CD14-positive monocyte (primary cell): Measurements from ENCODE around the gene TNIP1. TPM values are rescaled to one million over a fixed set of nuclear protein-coding genes. Genes with fewer than 3 reads are reported as not detected.

Source experiments
- DNase-seq, 3 donors: peaks; one replicate each; pipeline ENCODE4 v3.0.0-alpha.2; 2011 to 2022
- H2AFZ ChIP-seq: 2 replicates; pipeline ENCODE4 v1.6.0; 2012; ENCODE audit warnings: mild to moderate bottlenecking, low read depth, low read length, inconsistent platforms; ENCODE audit not compliant: insufficient read depth, poor library complexity, severe bottlenecking
- H3K27ac ChIP-seq, 2 donors: 1 replicate in 1 of 2; 2 replicates in 1 of 2; pipeline ENCODE4 v1.5.1; 2012 to 2013; ENCODE audit warnings: low read length in 2 of 2, control low read depth in 1 of 2, inconsistent platforms in 1 of 2, low read depth in 1 of 2, mild to moderate bottlenecking in 1 of 2
- H3K27me3 ChIP-seq, 2 donors: one replicate each; pipeline versions ENCODE4 v1.6.0 to v1.6.1; 2011 to 2013; ENCODE audit warnings: low read length in 2 of 2; ENCODE audit not compliant: control insufficient read depth in 2 of 2, insufficient read depth in 2 of 2
- H3K36me3 ChIP-seq, 2 donors: replicated peaks in 1 of 2; 1 replicate in 1 of 2; 2 replicates in 1 of 2; pipeline versions ENCODE4 v1.5.1 to v1.6.1; 2012 to 2013; ENCODE audit warnings: low read length in 2 of 2, control low read depth in 1 of 2, inconsistent platforms in 1 of 2, mild to moderate bottlenecking in 1 of 2; ENCODE audit not compliant: insufficient read depth in 2 of 2, control insufficient read depth in 1 of 2
- H3K4me1 ChIP-seq, 2 donors: 1 replicate in 1 of 2; 2 replicates in 1 of 2; pipeline versions ENCODE4 v1.5.1 to v1.6.1; 2012 to 2013; ENCODE audit warnings: low read length in 2 of 2, control low read depth in 1 of 2, inconsistent platforms in 1 of 2, mild to moderate bottlenecking in 1 of 2, moderate library complexity in 1 of 2; ENCODE audit not compliant: insufficient read depth in 2 of 2, control insufficient read depth in 1 of 2
- H3K4me2 ChIP-seq: replicated peaks from 2 replicates; pipeline ENCODE3; 2012; ENCODE audit warnings: low read length, moderate library complexity, mild to moderate bottlenecking; ENCODE audit not compliant: poor library complexity, severe bottlenecking; ENCODE audit errors: extremely low read depth
- H3K4me3 ChIP-seq, 3 experiments: fragments of 200-600 bp in 1 of 3; sonication (generic) in 1 of 3; replicated peaks in 1 of 3; 1 replicate in 2 of 3; 2 replicates in 1 of 3; pipeline ENCODE4 v1.5.1; 2011 to 2013; ENCODE audit warnings: low read length in 3 of 3, mild to moderate bottlenecking in 3 of 3, control low read depth in 2 of 3, low read depth in 2 of 3, inconsistent platforms in 1 of 3, moderate library complexity in 1 of 3
- H3K79me2 ChIP-seq: 2 replicates; pipeline ENCODE4 v1.6.0; 2012; ENCODE audit warnings: mild to moderate bottlenecking, control low read depth, inconsistent platforms, low read length, moderate library complexity; ENCODE audit not compliant: insufficient read depth
- H3K9ac ChIP-seq: 2 replicates; pipeline ENCODE4 v1.6.0; 2017; ENCODE audit warnings: low read length, mild to moderate bottlenecking; ENCODE audit not compliant: insufficient read depth, poor library complexity, severe bottlenecking
- H3K9me3 ChIP-seq, 2 donors: replicated peaks in 1 of 2; 1 replicate in 1 of 2; 2 replicates in 1 of 2; pipeline versions ENCODE4 v1.5.1 to v1.6.1; 2012 to 2013; ENCODE audit warnings: low read length in 2 of 2, control low read depth in 1 of 2; ENCODE audit not compliant: control insufficient read depth in 1 of 2, insufficient read depth in 1 of 2
- H4K20me1 ChIP-seq: 2 replicates; pipeline ENCODE4 v1.6.0; 2012; ENCODE audit warnings: mild to moderate bottlenecking, low read length, control low read depth, moderate library complexity; ENCODE audit not compliant: insufficient read depth
- H3K27ac Mint-ChIP-seq, 7 donors: one replicate each; pipeline ENCODE4 v1.8.0; 2020; ENCODE audit warnings: mild to moderate bottlenecking in 7 of 7, mixed read lengths in 7 of 7, moderate library complexity in 6 of 7, inconsistent platforms in 2 of 7
- H3K27me3 Mint-ChIP-seq, 3 donors: one replicate each; pipeline ENCODE4 v1.8.0; 2021 to 2022; ENCODE audit warnings: low read depth in 3 of 3, mild to moderate bottlenecking in 3 of 3, mixed read lengths in 3 of 3, moderate library complexity in 3 of 3, inconsistent platforms in 1 of 3
- H3K36me3 Mint-ChIP-seq, 2 donors: one replicate each; pipeline ENCODE4 v1.8.0; 2020; ENCODE audit warnings: mixed read lengths in 2 of 2, inconsistent platforms in 1 of 2, mild to moderate bottlenecking in 1 of 2
- H3K4me1 Mint-ChIP-seq: one replicate; pipeline ENCODE4 v1.8.0; 2020; ENCODE audit warnings: mild to moderate bottlenecking, mixed read lengths
- H3K4me3 Mint-ChIP-seq, 2 donors: one replicate each; pipeline ENCODE4 v1.8.0; 2020; ENCODE audit warnings: mild to moderate bottlenecking in 2 of 2, mixed read lengths in 2 of 2, moderate library complexity in 1 of 2
- H3K9me3 Mint-ChIP-seq, 7 donors: one replicate each; pipeline ENCODE4 v1.8.0; 2020 to 2022; ENCODE audit warnings: mixed read lengths in 7 of 7, mild to moderate bottlenecking in 6 of 7, moderate library complexity in 6 of 7, inconsistent platforms in 2 of 7
- WGBS: methylation state at CpG from one replicate; pipeline ENCODE4 v1.1.5; 2013; ENCODE audit warnings: missing lambda C conversion rate; ENCODE audit not compliant: insufficient coverage; 5-methylcytosine and 5-hydroxymethylcytosine counted together
- intact Hi-C, 2 donors: fragments of 100-400 bp; cut with micrococcal nuclease; formaldehyde crosslinking; loops; one replicate each; pipeline versions ENCODE4 v1.15.0 to v1.15.1; 2023
- polyA plus RNA-seq, 3 donors: library from polyadenylated mRNA; depleted of rRNA in 1 of 3; unstranded in 2 of 3; stranded (reverse) in 1 of 3; fragments of 300-500 nt in 2 of 3; fragments of >200 nt in 1 of 3; fragmentation: Illumina TruSeq in 2 of 3; gene quantifications; 1 replicate in 2 of 3; 2 replicates in 1 of 3; pipeline ENCODE4 v1.2.3, GENCODE V29; 2012 to 2021
- TF ChIP-seq, protein P1 (sequence below): fragments of 200-600 bp; IDR thresholded peaks from one replicate; pipeline ENCODE4 v1.8.0; 2022; ENCODE audit warnings: antibody characterized with exemption, mild to moderate bottlenecking

Gene TNIP1
- polyA plus RNA-seq, 3 donors = 30.8 to 108 (median 46.4) TPM

GRCh38 chr5:151053796-151054462 lies 26.9 kb downstream of the TNIP1 start:
- Histone ChIP-seq H3K4me1 (peaks cover 62 to 73% of the 10 kb centered on the region in 2 donors), H4K20me1 (peaks cover 84% of the 10 kb centered on the region), H3K4me2 (no peak overlapping the region), H3K9ac (no peak overlapping the region), H3K79me2 (peaks cover 62% of the 10 kb centered on the region), H3K4me3 (no peak overlapping the region), H2AFZ (no peak overlapping the region), H3K9me3 (no peaks in the 10 kb centered on the region), H3K36me3 (peaks cover 50 to 56% of the 10 kb centered on the region in 2 donors), H3K27me3 (no peaks in the 10 kb centered on the region), H3K27ac (peak overlapping the region in 1 of 2 donors; percentile 40)
- H3K9me3 Mint-ChIP-seq = no peaks in the 10 kb centered on the region
- intact Hi-C loops = loop anchor here (10.0 kb wide), 2 partner anchors 191 to 201 kb away; partner anchors contain the start of gene GM2A (in 1 of the 2)
- peak in 2 of 3 donors; percentile 43 to 76 for DNase-seq
- H3K27ac Mint-ChIP-seq = peak overlapping the region; percentile 28 to 97 (median 82)
- 100% methylated on average over 1 of the region's 4 CpGs for WGBS
- peaks cover 78 to 95% of the 10 kb centered on the region in 2 donors for H3K36me3 Mint-ChIP-seq
- H3K4me1 Mint-ChIP-seq = peaks cover 71% of the 10 kb centered on the region
- TF ChIP-seq, protein P1, sequence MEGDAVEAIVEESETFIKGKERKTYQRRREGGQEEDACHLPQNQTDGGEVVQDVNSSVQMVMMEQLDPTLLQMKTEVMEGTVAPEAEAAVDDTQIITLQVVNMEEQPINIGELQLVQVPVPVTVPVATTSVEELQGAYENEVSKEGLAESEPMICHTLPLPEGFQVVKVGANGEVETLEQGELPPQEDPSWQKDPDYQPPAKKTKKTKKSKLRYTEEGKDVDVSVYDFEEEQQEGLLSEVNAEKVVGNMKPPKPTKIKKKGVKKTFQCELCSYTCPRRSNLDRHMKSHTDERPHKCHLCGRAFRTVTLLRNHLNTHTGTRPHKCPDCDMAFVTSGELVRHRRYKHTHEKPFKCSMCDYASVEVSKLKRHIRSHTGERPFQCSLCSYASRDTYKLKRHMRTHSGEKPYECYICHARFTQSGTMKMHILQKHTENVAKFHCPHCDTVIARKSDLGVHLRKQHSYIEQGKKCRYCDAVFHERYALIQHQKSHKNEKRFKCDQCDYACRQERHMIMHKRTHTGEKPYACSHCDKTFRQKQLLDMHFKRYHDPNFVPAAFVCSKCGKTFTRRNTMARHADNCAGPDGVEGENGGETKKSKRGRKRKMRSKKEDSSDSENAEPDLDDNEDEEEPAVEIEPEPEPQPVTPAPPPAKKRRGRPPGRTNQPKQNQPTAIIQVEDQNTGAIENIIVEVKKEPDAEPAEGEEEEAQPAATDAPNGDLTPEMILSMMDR = no peak
- no peak overlapping the region for H3K4me3 Mint-ChIP-seq
- H3K27me3 Mint-ChIP-seq = no peaks in the 10 kb centered on the region

- peaks cover 51 to 62% of the 10 kb centered on the region in 2 donors for H3K4me1 ChIP-seq
- intact Hi-C loops = loop anchor here (10.0 kb wide), 2 partner anchors 192 to 202 kb away; partner anchors contain the start of gene GM2A (in 1 of the 2)
- H4K20me1 ChIP-seq = peaks cover 88% of the 10 kb centered on the region
- H3K27me3 ChIP-seq = no peaks in the 10 kb centered on the region
- Mint-ChIP-seq H3K27ac (peak overlapping the region; percentile 70 to 88 (median 85)), H3K27me3 (no peaks in the 10 kb centered on the region), H3K9me3 (no peaks in the 10 kb centered on the region), H3K4me1 (peaks cover 60% of the 10 kb centered on the region), H3K36me3 (peaks cover 81 to 96% of the 10 kb centered on the region in 2 donors), H3K4me3 (no peak overlapping the region)
- H3K79me2 ChIP-seq = peaks cover 52% of the 10 kb centered on the region
- H3K9ac ChIP-seq = no peak overlapping the region
- 83% methylated on average over 1 of the region's 3 CpGs for WGBS
- H3K9me3 ChIP-seq = no peaks in the 10 kb centered on the region
- H2AFZ ChIP-seq = no peak overlapping the region
- H3K27ac ChIP-seq = peak overlapping the region in 1 of 2 donors; percentile 65
- peak in 2 of 3 donors; percentile 53 to 63 for DNase-seq
- TF ChIP-seq, protein P1 = no peak
- no peak overlapping the region for H3K4me2 ChIP-seq
- no peak overlapping the region for H3K4me3 ChIP-seq
- peaks cover 61 to 67% of the 10 kb centered on the region in 2 donors for H3K36me3 ChIP-seq
Observed at GRCh38 chr5:151052836-151053235, 28.0 kb downstream of the TNIP1 start.
